GM12878 (cell line): ENCODE data around the gene MPC1. TPM values are rescaled to one million over a fixed set of nuclear protein-coding genes. Genes with fewer than 3 reads are reported as not detected.

Experiments used
- ATAC-seq: fragments of 200-7000 bp; cut with Tn5 transposase; 3 replicates; pipeline ENCODE4 v1.9.1; 2020; ENCODE audit warnings: mild to moderate bottlenecking, moderate library complexity
- BruUV-seq: library from RNA; stranded (reverse); fragments of 400-500 nt; replicated peaks from 2 replicates; lab custom pipeline; 2021; lab: Mats Ljungman, UMichigan
- CTCF ChIA-PET: fragments of 300-600 bp; sonication (Branson Sonifier 250); formaldehyde crosslinking; extraction: SDS; loops from one replicate; lab custom pipeline; 2021; ENCODE audit warnings: inconsistent platforms; lab: Yijun Ruan, JAX
- POLR2A ChIA-PET: fragments of 350-600 bp; formaldehyde crosslinking; extraction: SDS; loops from one replicate; lab custom pipeline; 2021; ENCODE audit warnings: inconsistent platforms; lab: Charles Lee
- RAD21 ChIA-PET: fragments of 300-600 bp; sonication (Branson Sonifier 250); formaldehyde crosslinking; loops from one replicate; lab custom pipeline; 2023; ENCODE audit warnings: antibody characterized with exemption; ENCODE audit not compliant: unreplicated experiment; lab: Charles Lee
- SMC1A ChIA-PET: fragments of 300-600 bp; sonication (Branson Sonifier 250); formaldehyde crosslinking; loops from one replicate; lab custom pipeline; 2023; ENCODE audit not compliant: unreplicated experiment, uncharacterized antibody; lab: Charles Lee
- DNase-seq: peaks from one replicate; pipeline ENCODE4 v3.0.0-alpha.2; 2011; ENCODE audit warnings: low read depth, low spot score
- FAIRE-seq: peaks from 3 replicates; lab custom pipeline; 2011; peaks lifted over from hg19 to GRCh38; lab: Jason Lieb, UNC
- H2AFZ ChIP-seq: 2 replicates; pipeline ENCODE4 v1.6.0; 2011; ENCODE audit warnings: low read depth, low read length, control low read depth; ENCODE audit not compliant: control insufficient read depth
- H3K27ac ChIP-seq: 2 replicates; pipeline ENCODE4 v1.5.1; 2011; ENCODE audit warnings: control low read depth; ENCODE audit not compliant: control insufficient read depth, insufficient read depth
- H3K27me3 ChIP-seq, 2 experiments: replicated peaks in 1 of 2; 2 replicates each; pipeline versions ENCODE4 v1.6.0 to v1.6.1; 2011; ENCODE audit warnings: low read length in 1 of 2; ENCODE audit not compliant: control insufficient read depth in 2 of 2, insufficient read depth in 2 of 2
- H3K36me3 ChIP-seq, 2 experiments: 2 replicates each; pipeline ENCODE4 v1.5.1; 2011; ENCODE audit warnings: low read length in 1 of 2; ENCODE audit not compliant: control insufficient read depth in 2 of 2, insufficient read depth in 2 of 2
- H3K4me1 ChIP-seq: 2 replicates; pipeline ENCODE4 v1.6.1; 2011; ENCODE audit warnings: mild to moderate bottlenecking, low read length, moderate library complexity, mixed read lengths; ENCODE audit not compliant: control insufficient read depth, insufficient read depth
- H3K4me2 ChIP-seq: 2 replicates; pipeline ENCODE4 v1.6.0; 2011; ENCODE audit warnings: control low read depth; ENCODE audit not compliant: control insufficient read depth, insufficient read depth
- H3K4me3 ChIP-seq: fragments of 200-600 bp; sonication (generic); 2 replicates; pipeline ENCODE4 v1.5.1; 2016
- H3K79me2 ChIP-seq: 2 replicates; pipeline ENCODE4 v1.6.0; 2011; ENCODE audit warnings: low read length; ENCODE audit not compliant: control insufficient read depth, insufficient read depth
- H3K9ac ChIP-seq: 2 replicates; pipeline ENCODE4 v1.8.0; 2011; ENCODE audit warnings: low read length, control low read depth, mixed read lengths; ENCODE audit not compliant: control insufficient read depth, insufficient read depth
- H3K9me3 ChIP-seq: replicated peaks from 3 replicates; pipeline ENCODE4 v1.5.1; 2011; ENCODE audit warnings: mild to moderate bottlenecking, low read length; ENCODE audit not compliant: control insufficient read depth, insufficient read depth
- H4K20me1 ChIP-seq: 2 replicates; pipeline ENCODE4 v1.6.0; 2011; ENCODE audit not compliant: control insufficient read depth, insufficient read depth
- CUX1 ChIP-seq: IDR thresholded peaks from 2 replicates; pipeline ENCODE4 v1.6.1; 2012; ENCODE audit warnings: improper control_type of control experiment, low read depth, low read length; ENCODE audit not compliant: insufficient replicate concordance
- EGR1 ChIP-seq, 2 experiments: IDR thresholded peaks; 1 replicate in 1 of 2; 2 replicates in 1 of 2; pipeline ENCODE4 v1.6.1; 2011 to 2012; ENCODE audit warnings: low read depth in 2 of 2, low read length in 2 of 2, borderline replicate concordance in 1 of 2, mild to moderate bottlenecking in 1 of 2, moderate library complexity in 1 of 2
- EZH2 ChIP-seq: IDR thresholded peaks from 2 replicates; pipeline ENCODE4 v1.6.1; 2012; ENCODE audit warnings: low read depth, mild to moderate bottlenecking, control low read depth, inconsistent platforms, low read length, borderline replicate concordance; ENCODE audit not compliant: control insufficient read depth
- KAT2A ChIP-seq: conservative IDR thresholded peaks from 2 replicates; pipeline ENCODE4 v1.6.1; 2011; ENCODE audit warnings: low read depth, low read length; ENCODE audit not compliant: control insufficient read depth
- KLF5 ChIP-seq: fragments of 450-650 bp; IDR thresholded peaks from 2 replicates; pipeline ENCODE4 v1.6.1; 2014; ENCODE audit warnings: mild to moderate bottlenecking; ENCODE audit not compliant: partially characterized antibody
- LARP7 ChIP-seq: fragments of 450-650 bp; IDR thresholded peaks from 2 replicates; pipeline ENCODE4 v1.6.1; 2017; ENCODE audit warnings: mild to moderate bottlenecking
- NR2C2 ChIP-seq: IDR thresholded peaks from 2 replicates; pipeline ENCODE4 v1.6.1; 2011; ENCODE audit warnings: borderline replicate concordance, low read depth; ENCODE audit not compliant: control insufficient read depth, insufficient read length
- RCOR1 ChIP-seq: conservative IDR thresholded peaks from 2 replicates; pipeline ENCODE4 v1.6.1; 2012; ENCODE audit warnings: low read depth, low read length, improper control_type of control experiment
- RUNX3 ChIP-seq: IDR thresholded peaks from 2 replicates; pipeline ENCODE4 v1.6.1; 2012; ENCODE audit warnings: low read length, inconsistent platforms
- TARDBP ChIP-seq: IDR thresholded peaks from 2 replicates; pipeline ENCODE4 v1.6.1; 2016; ENCODE audit warnings: borderline replicate concordance
- WGBS: methylation state at CpG from one replicate; pipeline ENCODE4 v1.1.6; 2016; ENCODE audit warnings: low lambda C conversion rate; ENCODE audit not compliant: insufficient replicate concordance, insufficient coverage; ENCODE audit errors: missing lambda C conversion rate; 5-methylcytosine and 5-hydroxymethylcytosine counted together
- in situ Hi-C: fragments of 300-500 bp; cut with MboI; formaldehyde crosslinking; loops from 9 replicates; pipeline ENCODE4 v1.14.3; 2018; ENCODE audit warnings: mixed read lengths
- intact Hi-C: fragments of 100-400 bp; cut with micrococcal nuclease; formaldehyde crosslinking; loops from one replicate; pipeline ENCODE4 v1.14.2; 2022; ENCODE audit not compliant: unreplicated experiment
- polyA plus RNA-seq, 11 experiments: library from polyadenylated mRNA; depleted of rRNA in 4 of 11; unstranded in 6 of 11; stranded (reverse) in 5 of 11; fragments of >200 nt; fragmentation: Nextera tagmentation in 4 of 11; fragmentation: Illumina TruSeq in 1 of 11; extraction: Ambion mirVana in 4 of 11; extraction: Trizol in 1 of 11; gene quantifications; 1 replicate in 1 of 11; 2 replicates in 10 of 11; pipeline versions ENCODE4 v1.2.1 to v1.2.3, GENCODE V29; 2011 to 2016; ENCODE audit warnings: inconsistent platforms in 2 of 11, missing spikeins in 2 of 11, low read depth in 1 of 11
- total RNA-seq, 4 experiments: library from RNA; depleted of rRNA in 3 of 4; stranded (reverse); fragments of >200 nt in 3 of 4; fragmentation: Illumina TruSeq in 1 of 4; extraction: Trizol in 1 of 4; gene quantifications; 2 replicates each; pipeline versions ENCODE4 v1.2.1 to v1.2.3, GENCODE V29; 2013 to 2021

Gene MPC1
- total and polyA plus RNA-seq, 10 of the 15 experiments (the other 5 are each of a cell fraction or from before 2014, with no cell fraction given), result 53.2 to 177 (median 78.8) TPM

- POLR2A ChIA-PET, result interaction anchor here (0.6 to 1.0 kb wide), 2 partner anchors 12 to 18 kb away, joined by 4 to 6 read pairs; partner anchors contain the start of gene SFT2D1
- H3K9me3 ChIP-seq, result peaks cover 3% of the 10 kb centered on the region; the same call in 2 of the 3 replicates
- no peaks in the 10 kb centered on the region for H3K27me3 ChIP-seq
- 54% methylated on average over 4 of the region's 4 CpGs for WGBS
- H2AFZ ChIP-seq, result no peak overlapping the region
- H3K4me1 ChIP-seq, result peaks cover 4% of the 10 kb centered on the region
- no peak overlapping the region for H3K9ac ChIP-seq
- in situ Hi-C loops, result no loop called here
- DNase-seq (no peak), FAIRE-seq (no peak), ATAC-seq (no peak)
- no TSS peak for BruUV-seq
- H3K79me2 ChIP-seq, result no peaks in the 10 kb centered on the region
- intact Hi-C loops, result no loop called here
- H3K27ac ChIP-seq, result no peak overlapping the region
- no peak overlapping the region for H3K4me3 ChIP-seq
- no peaks in the 10 kb centered on the region for H3K36me3 ChIP-seq
- RAD21 ChIA-PET, result interaction anchor here (0.7 to 1.3 kb wide), 3 partner anchors 27 to 38 kb away, joined by 3 read pairs; no protein-coding TSS in a partner anchor
- H3K4me2 ChIP-seq, result no peak overlapping the region
- CTCF ChIA-PET, result interaction anchor here (0.8 kb wide), 1 partner anchor 10 kb away, joined by 3 read pairs; no protein-coding TSS in a partner anchor
- SMC1A ChIA-PET, result interaction anchor here (1.9 to 3.5 kb wide), 2 partner anchors 27 to 45 kb away, joined by 4 to 17 read pairs; no protein-coding TSS in a partner anchor
- H4K20me1 ChIP-seq, result no peaks in the 10 kb centered on the region
- TF ChIP-seq LARP7 (no peak), NR2C2 (no peak), CUX1 (no peak), TARDBP (no peak), KAT2A (no peak), EZH2 (no peak), RUNX3 (no peak), RCOR1 (no peak), EGR1 (IDR thresholded peaks at IDR 0.05; ENCODE audit: borderline replicate concordance in 1 of 2, low read depth in 2 of 2, low read length in 2 of 2) (no peak), KLF5 (no peak)
Observed at GRCh38 chr6:166354143-166354542, 28.6 kb downstream of the MPC1 start.
